Fibroblast of skin of scalp (primary cell): Measurements from ENCODE around the gene PLCD3.

Experiments
- DNase-seq: peaks from one replicate; pipeline ENCODE4 v3.0.0-alpha.2; 2013

The PLCD3 gene

GRCh38 chr17:45115015-45115625 lies 17.2 kb downstream of the PLCD3 start:
- DNase-seq: no peak

- DNase-seq: no peak
Measured at GRCh38 chr17:45114117-45114932, 18.0 kb downstream of the PLCD3 start.

- no peak for DNase-seq
Measured at GRCh38 chr17:45113424-45113754, 18.9 kb downstream of the PLCD3 start.

GRCh38 chr17:45112559-45113423 lies 19.5 kb downstream of the PLCD3 start:
- no peak for DNase-seq

GRCh38 chr17:45111850-45112249 lies 20.5 kb downstream of the PLCD3 start:
- no peak for DNase-seq

- DNase-seq: no peak
Measured at GRCh38 chr17:45110676-45111611, 21.4 kb downstream of the PLCD3 start.

- no peak for DNase-seq
Measured at GRCh38 chr17:45108595-45109521, 23.5 kb downstream of the PLCD3 start.

- DNase-seq: no peak
Measured at GRCh38 chr17:45108051-45108450, 24.3 kb downstream of the PLCD3 start.

GRCh38 chr17:45107293-45108010 lies 24.9 kb downstream of the PLCD3 start:
- no peak for DNase-seq

GRCh38 chr17:45106582-45106981 lies 25.7 kb downstream of the PLCD3 start:
- no peak for DNase-seq

- no peak for DNase-seq
Measured at GRCh38 chr17:45106096-45106495, 26.2 kb downstream of the PLCD3 start.

- DNase-seq: no peak
Measured at GRCh38 chr17:45104907-45105624, 27.2 kb downstream of the PLCD3 start.

- DNase-seq: no peak
Measured at GRCh38 chr17:45104497-45104896, 27.8 kb downstream of the PLCD3 start.

- no peak for DNase-seq
Measured at GRCh38 chr17:45104029-45104428, 28.3 kb downstream of the PLCD3 start.

GRCh38 chr17:45103269-45103795 lies 29.0 kb downstream of the PLCD3 start:
- no peak for DNase-seq

GRCh38 chr17:45102856-45103255 lies 29.5 kb downstream of the PLCD3 start:
- no peak for DNase-seq

- DNase-seq: no peak
Measured at GRCh38 chr17:45101883-45102811, 30.2 kb downstream of the PLCD3 start.

GRCh38 chr17:45101546-45101882 lies 30.8 kb downstream of the PLCD3 start:
- no peak for DNase-seq
